Neutrophil (primary cell): ENCODE measurements around the gene ZSCAN30.
"Not testable (repeated sequence)": the region's sequence is repeated elsewhere in the genome, so short reads cannot be mapped to it uniquely, and the experiment has no call there.

Experiments
- H3K27ac ChIP-seq: fragments of 200-600 bp; sonication (generic); 2 replicates; pipeline ENCODE4 v1.5.1; 2016; ENCODE audit warnings: mild to moderate bottlenecking, moderate library complexity
- H3K27me3 ChIP-seq: fragments of 200-600 bp; sonication (generic); 2 replicates; pipeline ENCODE4 v1.6.0; 2016; ENCODE audit warnings: mild to moderate bottlenecking
- H3K36me3 ChIP-seq: fragments of 200-600 bp; sonication (generic); 2 replicates; pipeline ENCODE4 v1.5.1; 2017
- H3K4me1 ChIP-seq, 2 experiments: fragments of 200-600 bp in 1 of 2; sonication (generic) in 1 of 2; 1 replicate in 1 of 2; 2 replicates in 1 of 2; pipeline versions ENCODE4 v1.5.1 to v1.6.1; 2013 to 2016; ENCODE audit warnings: low read depth in 1 of 2, low read length in 1 of 2, mild to moderate bottlenecking in 1 of 2, moderate library complexity in 1 of 2; ENCODE audit not compliant: control insufficient read depth in 1 of 2, insufficient read depth in 1 of 2
- H3K4me3 ChIP-seq, 2 experiments: fragments of 200-600 bp in 1 of 2; sonication (generic) in 1 of 2; 1 replicate in 1 of 2; 2 replicates in 1 of 2; pipeline ENCODE4 v1.5.1; 2013 to 2016; ENCODE audit warnings: low read depth in 1 of 2, low read length in 1 of 2, mild to moderate bottlenecking in 1 of 2, moderate library complexity in 1 of 2
- H3K9me3 ChIP-seq: fragments of 200-600 bp; sonication (generic); 2 replicates; pipeline ENCODE4 v1.5.1; 2016
- CTCF ChIP-seq: fragments of 200-600 bp; sonication (generic); IDR thresholded peaks from 2 replicates; pipeline ENCODE4 v1.5.1; 2016; ENCODE audit warnings: antibody characterized with exemption

ZSCAN30 gene

GRCh38 chr18:35220424-35220823 lies 69.6 kb downstream of the ZSCAN30 start:
- no peak overlapping the region for H3K4me3 ChIP-seq
- H3K4me1 ChIP-seq = no peaks in the 10 kb centered on the region
- H3K36me3 ChIP-seq = no peaks in the 10 kb centered on the region
- H3K27ac ChIP-seq = no peak overlapping the region
- no peaks in the 10 kb centered on the region for H3K9me3 ChIP-seq
- H3K27me3 ChIP-seq = no peaks in the 10 kb centered on the region
- TF ChIP-seq CTCF = no peak

GRCh38 chr18:35219331-35219730 lies 70.7 kb downstream of the ZSCAN30 start:
- not testable (repeated sequence) for H3K27ac ChIP-seq, H3K4me1 ChIP-seq, H3K9me3 ChIP-seq

GRCh38 chr18:35216611-35217010 lies 73.4 kb downstream of the ZSCAN30 start:
- H3K4me1 ChIP-seq, H3K9me3 ChIP-seq, H3K27me3 ChIP-seq, H3K36me3 ChIP-seq, H3K4me3 ChIP-seq, H3K27ac ChIP-seq: not testable (repeated sequence)

More at GRCh38 chr18:35219331-35219730, 70.7 kb downstream of the ZSCAN30 start:
- H3K4me3 ChIP-seq, H3K27me3 ChIP-seq, H3K36me3 ChIP-seq: not testable (repeated sequence)

GRCh38 chr18:35215026-35215425 lies 75.0 kb downstream of the ZSCAN30 start:
- no peaks in the 10 kb centered on the region for H3K36me3 ChIP-seq
- no peaks in the 10 kb centered on the region for H3K9me3 ChIP-seq
- no peak overlapping the region for H3K4me3 ChIP-seq
- H3K27ac ChIP-seq = no peak overlapping the region
- H3K27me3 ChIP-seq = no peaks in the 10 kb centered on the region
- no peak for TF ChIP-seq CTCF
- no peaks in the 10 kb centered on the region for H3K4me1 ChIP-seq

- H3K9me3 ChIP-seq, H3K4me3 ChIP-seq, H3K27me3 ChIP-seq, H3K36me3 ChIP-seq, H3K27ac ChIP-seq, H3K4me1 ChIP-seq: not testable (repeated sequence)
These were observed 84.1 kb downstream of the ZSCAN30 start for GRCh38 chr18:35205746-35206458.

- no peak overlapping the region for H3K4me3 ChIP-seq
- H3K27ac ChIP-seq = no peak overlapping the region
- H3K4me1 ChIP-seq = no peaks in the 10 kb centered on the region
- no peak for TF ChIP-seq CTCF
- H3K9me3 ChIP-seq = no peaks in the 10 kb centered on the region
- H3K27me3 ChIP-seq = no peaks in the 10 kb centered on the region
- no peaks in the 10 kb centered on the region for H3K36me3 ChIP-seq
These were observed 84.8 kb downstream of the ZSCAN30 start for GRCh38 chr18:35205199-35205712.

GRCh38 chr18:35203067-35203466 lies 87.0 kb downstream of the ZSCAN30 start:
- H3K27ac ChIP-seq = no peak overlapping the region
- H3K4me1 ChIP-seq = no peaks in the 10 kb centered on the region
- no peaks in the 10 kb centered on the region for H3K36me3 ChIP-seq
- no peaks in the 10 kb centered on the region for H3K27me3 ChIP-seq
- H3K9me3 ChIP-seq = no peaks in the 10 kb centered on the region
- no peak for TF ChIP-seq CTCF
- no peak overlapping the region for H3K4me3 ChIP-seq
